ENCODE measurements around the gene ISG20L2. TPM values are rescaled to one million over a fixed set of nuclear protein-coding genes. Genes with fewer than 3 reads are reported as not detected.

The ISG20L2 gene
- total and polyA plus RNA-seq, 2 donors (not counting 3 experiments of a cell fraction or from before 2014, with no cell fraction given): 33.2 to 35.3 TPM

GRCh38 chr1:156680056-156680455, 48.5 kb downstream of the ISG20L2 start:
- intact Hi-C loops (cut with micrococcal nuclease): no loop called here
- H3K79me2 ChIP-seq (ENCODE audit: control insufficient read depth, insufficient read depth, low read length): peaks cover 25% of the 10 kb centered on the region
- FAIRE-seq (no peak), DNase-seq (ENCODE audit: low read depth, low spot score) (no peak)
- H3K27me3 ChIP-seq (ENCODE audit: control insufficient read depth in 2 of 2, insufficient read depth in 2 of 2, low read length in 2 of 2): peaks cover 11 to 18% of the 10 kb centered on the region in 2 experiments
- no peak overlapping the region for H3K4me3 ChIP-seq (replicated peaks in 1 of 3; ENCODE audit: insufficient read depth in 1 of 3, low read depth in 1 of 3, low read length in 3 of 3)
- H3K9me3 ChIP-seq (replicated peaks; ENCODE audit: control insufficient read depth, insufficient read depth, low read length): no peaks in the 10 kb centered on the region
- H3K9me1 ChIP-seq (replicated peaks; ENCODE audit: control insufficient read depth, extremely low read depth, insufficient read depth, low read length): no peaks in the 10 kb centered on the region
- no peak for TF ChIP-seq POLR2A (IDR thresholded peaks at IDR 0.05; ENCODE audit: low read depth, low read length)
- TF ChIP-seq CTCF (IDR thresholded peaks at IDR 0.05; ENCODE audit: extremely low read depth in 1 of 2, insufficient read depth in 1 of 2, low read depth in 1 of 2, low read length in 2 of 2): no peak
- no peak for TF ChIP-seq EZH2 (IDR thresholded peaks at IDR 0.05; ENCODE audit: borderline replicate concordance, low read depth, low read length, severe bottlenecking)
- no peak for TF ChIP-seq MAX (IDR thresholded peaks at IDR 0.05; ENCODE audit: insufficient read depth, insufficient read length)
- no peaks in the 10 kb centered on the region for H4K20me1 ChIP-seq (replicated peaks; ENCODE audit: control insufficient read depth, extremely low read depth, insufficient read depth, low read length)
- ChIA-PET POLR2A (no interaction called here), CTCF (interaction anchor here (0.7 to 10.9 kb wide), 9 partner anchors 9 to 212 kb away, joined by 3 to 221 read pairs (median 3); partner anchors contain the start of genes ISG20L2 and METTL25B)
- peaks cover 22% of the 10 kb centered on the region for H3K4me1 ChIP-seq (ENCODE audit: control insufficient read depth, extremely low read depth, insufficient read depth, low read length)
- no peak overlapping the region for H3K4me2 ChIP-seq (ENCODE audit: insufficient read depth, low read length)
- no peaks in the 10 kb centered on the region for H3K36me3 ChIP-seq (ENCODE audit: control insufficient read depth in 2 of 2, extremely low read depth in 1 of 2, insufficient read depth in 2 of 2, low read length in 2 of 2)
- BruUV-seq (replicated peaks): no TSS peak
- H3K27ac ChIP-seq (ENCODE audit: insufficient read depth, low read depth, low read length): no peak overlapping the region
- no peak overlapping the region for H3K9ac ChIP-seq (replicated peaks; ENCODE audit: extremely low read depth, insufficient read depth, low read length)
- dilution Hi-C loops (cut with MboI; ENCODE audit: extremely low pct_ligation_motif_present, low sequenced_read_pairs): no loop called here
- no peak overlapping the region for H2AFZ ChIP-seq (ENCODE audit: low read depth, low read length)

Data from endothelial cell of umbilical vein (primary cell).